Measurements from ENCODE around the gene PCBP3. TPM values are rescaled to one million over a fixed set of nuclear protein-coding genes. Genes with fewer than 3 reads are reported as not detected.

The PCBP3 gene
- total and polyA plus RNA-seq, 4 donors, result 0.36 to 1.6 (median 0.42) TPM

GRCh38 chr21:45838634-45839033, 195.1 kb downstream of the PCBP3 start:
- Histone ChIP-seq H3K4me1 (ENCODE audit: control insufficient read depth in 4 of 4, insufficient read depth in 4 of 4, low read length in 3 of 4) (no peaks in the 10 kb centered on the region), H3K4me3 (ENCODE audit: low read depth in 1 of 3, low read length in 3 of 3) (no peak overlapping the region), H3K27ac (ENCODE audit: low read depth in 1 of 2, low read length in 2 of 2) (no peak overlapping the region), H3K36me3 (ENCODE audit: control insufficient read depth in 4 of 4, insufficient read depth in 3 of 4, low read depth in 1 of 4, low read length in 3 of 4) (no peaks in the 10 kb centered on the region), H3K9ac (ENCODE audit: low read depth in 1 of 2, low read length in 2 of 2) (no peak overlapping the region), H3K9me3 (ENCODE audit: control insufficient read depth in 4 of 4, low read length in 3 of 4) (peaks cover 3 to 11% (median 5%) of the 10 kb centered on the region in 4 donors), H3K27me3 (ENCODE audit: control insufficient read depth in 4 of 4, insufficient read depth in 4 of 4, low read length in 3 of 4) (no peaks in the 10 kb centered on the region)
- TF ChIP-seq FOXA1 (IDR thresholded peaks at IDR 0.05) (no peak), ZBTB33 (IDR thresholded peaks at IDR 0.05) (no peak)
- 97% methylated on average over 1 of the region's 1 CpG for WGBS
- no peak for DNase-seq (ENCODE audit: low spot score)

GRCh38 chr21:45839274-45839673, 195.7 kb downstream of the PCBP3 start:
- Histone ChIP-seq H3K9ac (ENCODE audit: low read depth in 1 of 2, low read length in 2 of 2) (no peak overlapping the region), H3K36me3 (ENCODE audit: control insufficient read depth in 4 of 4, insufficient read depth in 3 of 4, low read depth in 1 of 4, low read length in 3 of 4) (no peaks in the 10 kb centered on the region), H3K27ac (ENCODE audit: low read depth in 1 of 2, low read length in 2 of 2) (no peak overlapping the region), H3K4me1 (ENCODE audit: control insufficient read depth in 4 of 4, insufficient read depth in 4 of 4, low read length in 3 of 4) (no peaks in the 10 kb centered on the region), H3K9me3 (ENCODE audit: control insufficient read depth in 4 of 4, low read length in 3 of 4) (peaks cover 3 to 11% (median 5%) of the 10 kb centered on the region in 4 donors), H3K27me3 (ENCODE audit: control insufficient read depth in 4 of 4, insufficient read depth in 4 of 4, low read length in 3 of 4) (no peaks in the 10 kb centered on the region), H3K4me3 (ENCODE audit: low read depth in 1 of 3, low read length in 3 of 3) (no peak overlapping the region)
- no peak for DNase-seq (ENCODE audit: low spot score)
- TF ChIP-seq HNF4A (conservative IDR thresholded peaks at IDR 0.05) (no peak), MAX (IDR thresholded peaks at IDR 0.05) (no peak), TAF1 (conservative IDR thresholded peaks at IDR 0.05) (no peak), ZBTB33 (IDR thresholded peaks at IDR 0.05) (no peak), JUND (IDR thresholded peaks at IDR 0.05) (no peak), REST (IDR thresholded peaks at IDR 0.05) (no peak)
- 95% methylated on average over 3 of the region's 3 CpGs for WGBS

- Histone ChIP-seq H3K9me3 (ENCODE audit: control insufficient read depth in 4 of 4, low read length in 3 of 4) (peaks cover 3 to 11% (median 5%) of the 10 kb centered on the region in 4 donors), H3K4me1 (ENCODE audit: control insufficient read depth in 4 of 4, insufficient read depth in 4 of 4, low read length in 3 of 4) (no peaks in the 10 kb centered on the region), H3K4me3 (ENCODE audit: low read depth in 1 of 3, low read length in 3 of 3) (no peak overlapping the region), H3K9ac (ENCODE audit: low read depth in 1 of 2, low read length in 2 of 2) (no peak overlapping the region), H3K36me3 (ENCODE audit: control insufficient read depth in 4 of 4, insufficient read depth in 3 of 4, low read depth in 1 of 4, low read length in 3 of 4) (no peaks in the 10 kb centered on the region), H3K27me3 (ENCODE audit: control insufficient read depth in 4 of 4, insufficient read depth in 4 of 4, low read length in 3 of 4) (peaks cover 0 to 6% (median 0%) of the 10 kb centered on the region in 4 donors), H3K27ac (ENCODE audit: low read depth in 1 of 2, low read length in 2 of 2) (no peak overlapping the region)
- 88% methylated on average over 8 of the region's 8 CpGs for WGBS
- DNase-seq (ENCODE audit: low spot score), result no peak
- no peak for TF ChIP-seq RXRA (IDR thresholded peaks at IDR 0.05)
- TF ChIP-seq FOXA1 (IDR thresholded peaks at IDR 0.05), result no peak
- TF ChIP-seq FOXA2 (IDR thresholded peaks at IDR 0.05), result no peak
- TF ChIP-seq EGR1 (IDR thresholded peaks at IDR 0.05; ENCODE audit: low read depth in 2 of 2), result no peak
- TF ChIP-seq YY1 (IDR thresholded peaks at IDR 0.05), result no peak
- no peak for TF ChIP-seq CTCF (IDR thresholded peaks at IDR 0.05; ENCODE audit: low read depth, low read length, missing input control)
- no peak for TF ChIP-seq HNF4G (IDR thresholded peaks at IDR 0.05)
- no peak for TF ChIP-seq TAF1 (conservative IDR thresholded peaks at IDR 0.05)
Observed at GRCh38 chr21:45841033-45841432, 197.5 kb downstream of the PCBP3 start.
